Left lobe of liver (tissue), 2 donors: Measurements from ENCODE around the gene GRIN1. TPM values are rescaled to one million over a fixed set of nuclear protein-coding genes. Genes with fewer than 3 reads are reported as not detected.

Source experiments
- ATAC-seq: fragments of 200-7000 bp; cut with Tn5 transposase; one replicate; pipeline ENCODE4 v1.9.1; 2020; ENCODE audit warnings: mild to moderate bottlenecking, moderate library complexity
- DNase-seq: peaks from one replicate; pipeline ENCODE4 v3.0.0-alpha.2; 2020; ENCODE audit warnings: low spot score
- total RNA-seq: library from RNA; stranded (reverse); gene quantifications from one replicate; pipeline ENCODE4 v1.2.1, GENCODE V29; 2021
- donor health status: DM: no; HTN: no; CAD: no; lungs with moderate emphysema.
- donor health status: DM: no; HTN: yes; CAD: no.

Gene GRIN1
- total RNA-seq, 1 donor from 2014 or later: not detected

- ATAC-seq: peak; percentile 4
- DNase-seq: no peak
These were observed 50.6 kb downstream of the GRIN1 start for GRCh38 chr9:137189297-137190295.

- no peak for ATAC-seq
- DNase-seq: no peak
These were observed 51.4 kb downstream of the GRIN1 start for GRCh38 chr9:137190315-137190856.

- DNase-seq (no peak), ATAC-seq (no peak)
These were observed 52.3 kb downstream of the GRIN1 start for GRCh38 chr9:137191245-137191644.

- no peak for ATAC-seq
- no peak for DNase-seq
These were observed 52.9 kb downstream of the GRIN1 start for GRCh38 chr9:137191691-137192447.

GRCh38 chr9:137192448-137192780 lies 53.5 kb downstream of the GRIN1 start:
- DNase-seq (no peak), ATAC-seq (no peak)

- no peak for DNase-seq
- no peak for ATAC-seq
These were observed 53.9 kb downstream of the GRIN1 start for GRCh38 chr9:137192859-137193258.

GRCh38 chr9:137193771-137194170 lies 54.8 kb downstream of the GRIN1 start:
- no peak for ATAC-seq
- no peak for DNase-seq

- peak; percentile 27 for ATAC-seq
- peak; percentile 71 for DNase-seq
These were observed 55.4 kb downstream of the GRIN1 start for GRCh38 chr9:137194388-137194787.

- ATAC-seq: peak; percentile 27
- DNase-seq: no peak
These were observed 56.0 kb downstream of the GRIN1 start for GRCh38 chr9:137194909-137195308.

- DNase-seq (no peak), ATAC-seq (peak; percentile 16)
These were observed 56.7 kb downstream of the GRIN1 start for GRCh38 chr9:137195525-137196220.

GRCh38 chr9:137198051-137198901 lies 59.3 kb downstream of the GRIN1 start:
- peak; percentile 6 for ATAC-seq

GRCh38 chr9:137198902-137199283 lies 59.9 kb downstream of the GRIN1 start:
- DNase-seq (no peak), ATAC-seq (no peak)

More at GRCh38 chr9:137198051-137198901, 59.3 kb downstream of the GRIN1 start:
- peak; percentile 76 for DNase-seq

GRCh38 chr9:137199411-137200121 lies 60.6 kb downstream of the GRIN1 start:
- ATAC-seq: no peak
- DNase-seq: no peak

GRCh38 chr9:137200311-137201204 lies 61.6 kb downstream of the GRIN1 start, which contains the start of gene TPRN:
Gene TPRN, minus strand, starts transcription at chr9:137200741. Its CDS starts 30 bp downstream, at chr9:137200711.
- ATAC-seq (peak; percentile 81), DNase-seq (peak; percentile 100)

GRCh38 chr9:137201205-137201868 lies 62.4 kb downstream of the GRIN1 start:
- no peak for DNase-seq
- no peak for ATAC-seq

- DNase-seq: no peak
- ATAC-seq: no peak
These were observed 64.0 kb downstream of the GRIN1 start for GRCh38 chr9:137202966-137203365.

- no peak for DNase-seq
- ATAC-seq: no peak
These were observed 65.8 kb downstream of the GRIN1 start for GRCh38 chr9:137204731-137205125.
